Stimulated activated CD4-positive, alpha-beta T cell treated with anti-CD3 and anti-CD28 coated beads, Interleukin-1b, Interleukin-23, amount 100 ng/mL, for 4 hours (primary cell): ENCODE results near the gene OPCML.

ENCODE experiments used
- DNase-seq, 2 donors: peaks; one replicate each; pipeline ENCODE4 v3.0.0-alpha.2; 2020; ENCODE audit warnings: low read depth in 2 of 2

Gene OPCML

GRCh38 chr11:132802947-132803346, 729.4 kb downstream of the OPCML start:
- DNase-seq, result no peak

DNA sequence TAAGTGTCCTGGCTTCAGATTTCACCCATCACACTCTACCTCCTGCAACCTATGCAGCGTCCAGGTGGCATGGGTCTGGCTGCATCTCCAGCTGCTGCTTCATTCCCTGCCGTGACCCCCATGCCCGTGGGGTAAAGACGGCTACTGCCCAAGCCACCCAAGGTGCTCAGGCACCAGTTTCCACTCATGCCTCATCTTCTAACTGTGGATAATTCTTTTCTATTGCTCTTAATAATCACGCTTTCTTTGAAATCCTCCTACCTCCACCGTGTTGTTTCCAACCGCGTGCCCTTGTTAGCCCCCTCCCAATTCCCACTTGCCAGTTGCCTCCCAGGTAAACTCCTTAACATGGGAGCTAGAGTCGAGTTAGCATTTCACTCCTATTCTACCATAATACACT, 738.5 kb downstream of the OPCML start:
- no peak for DNase-seq

GRCh38 chr11:132792341-132793140, 739.8 kb downstream of the OPCML start:
- no peak for DNase-seq

- DNase-seq, result no peak
Measured at GRCh38 chr11:132790971-132791370, 741.3 kb downstream of the OPCML start.

DNA sequence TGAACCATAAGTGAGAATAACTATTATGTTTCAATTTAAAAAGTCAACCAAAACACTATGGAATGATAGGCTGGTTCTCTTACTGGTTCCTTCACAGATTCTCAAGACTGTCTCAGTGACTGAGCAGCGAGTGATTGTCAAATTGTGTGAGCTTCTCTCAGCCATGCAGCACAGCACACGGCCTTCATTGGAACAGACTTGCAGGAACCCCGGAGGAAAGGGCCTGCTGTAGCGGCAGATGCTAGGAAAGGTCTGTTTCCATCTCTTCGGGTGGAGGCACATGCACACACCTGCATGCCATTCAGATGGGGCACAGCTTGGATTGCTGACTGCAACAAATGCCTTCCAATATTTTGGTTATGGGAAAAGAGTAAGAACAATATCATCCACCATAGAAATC, 741.8 kb downstream of the OPCML start:
- DNase-seq, result no peak

DNA sequence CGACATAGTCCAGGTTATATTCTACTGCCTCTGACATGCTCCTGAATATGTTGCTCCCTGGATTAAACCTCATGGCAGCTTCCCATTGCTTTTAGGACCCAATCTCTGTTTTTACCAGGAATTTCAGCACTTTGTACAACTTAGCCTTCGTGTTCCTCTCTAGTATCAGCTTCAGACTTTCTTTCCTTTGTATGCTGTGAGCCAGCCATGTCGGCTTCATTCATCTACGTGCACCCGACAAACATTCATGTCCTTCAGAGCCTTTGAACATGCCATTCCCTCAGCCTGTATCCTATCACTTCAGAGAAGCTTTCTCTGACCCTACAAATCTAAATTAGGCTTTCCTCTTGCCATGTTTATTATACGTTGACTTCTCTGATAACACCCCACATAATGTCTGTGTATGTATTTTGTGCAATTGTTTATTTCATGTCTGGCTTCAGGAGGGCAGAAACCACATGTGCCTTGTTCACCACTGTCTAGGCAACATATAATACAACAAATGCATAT, 743.4 kb downstream of the OPCML start:
- DNase-seq, result no peak

- no peak for DNase-seq
Measured at GRCh38 chr11:132785878-132786277, 746.4 kb downstream of the OPCML start.

- no peak for DNase-seq
Measured at GRCh38 chr11:132784441-132784840, 747.9 kb downstream of the OPCML start.

DNA sequence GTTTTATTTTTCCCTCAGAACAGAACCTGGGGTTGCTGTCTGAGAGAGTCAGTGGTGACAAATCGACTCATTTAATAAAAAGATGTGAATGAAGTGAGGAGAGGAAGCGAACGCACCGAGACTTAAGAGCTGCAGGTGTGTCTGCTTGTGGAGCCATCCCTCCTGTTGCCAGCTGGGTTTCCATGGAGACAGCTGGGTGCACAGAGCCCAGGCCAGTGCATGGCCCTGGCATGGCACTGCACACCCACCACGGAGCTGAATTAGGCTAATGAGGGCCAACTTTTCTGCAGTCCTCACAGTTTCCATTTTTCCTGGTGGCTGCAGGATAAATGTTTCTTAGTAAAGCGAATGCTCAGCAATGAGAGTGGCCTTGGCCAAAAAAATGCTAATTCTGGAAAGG, 750.2 kb downstream of the OPCML start:
- no peak for DNase-seq

GRCh38 chr11:132780046-132780445, 752.3 kb downstream of the OPCML start:
- DNase-seq, result no peak

GRCh38 chr11:132779497-132779896, 752.8 kb downstream of the OPCML start:
- DNase-seq, result no peak

GRCh38 chr11:132777067-132777975, 755.0 kb downstream of the OPCML start:
- DNase-seq, result no peak

DNA sequence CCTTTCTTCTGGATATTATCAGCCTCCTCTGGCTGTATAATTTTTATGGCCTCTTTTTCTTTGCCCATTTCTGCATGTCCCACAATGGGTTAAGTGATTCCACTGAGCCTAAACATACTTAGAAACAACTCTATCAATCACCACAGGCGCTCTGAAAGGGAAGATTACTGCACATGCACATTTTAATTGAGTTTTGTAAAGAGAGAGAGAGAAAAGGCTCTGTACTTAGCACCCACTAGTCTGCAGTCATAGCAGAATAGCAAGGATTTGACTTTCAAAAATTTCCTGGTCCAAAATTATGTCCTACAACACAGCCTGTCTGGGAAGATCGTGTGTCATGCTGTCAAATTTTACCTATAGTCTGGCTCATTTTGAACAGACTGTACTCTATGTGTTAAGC, 758.5 kb downstream of the OPCML start:
- no peak for DNase-seq

DNA sequence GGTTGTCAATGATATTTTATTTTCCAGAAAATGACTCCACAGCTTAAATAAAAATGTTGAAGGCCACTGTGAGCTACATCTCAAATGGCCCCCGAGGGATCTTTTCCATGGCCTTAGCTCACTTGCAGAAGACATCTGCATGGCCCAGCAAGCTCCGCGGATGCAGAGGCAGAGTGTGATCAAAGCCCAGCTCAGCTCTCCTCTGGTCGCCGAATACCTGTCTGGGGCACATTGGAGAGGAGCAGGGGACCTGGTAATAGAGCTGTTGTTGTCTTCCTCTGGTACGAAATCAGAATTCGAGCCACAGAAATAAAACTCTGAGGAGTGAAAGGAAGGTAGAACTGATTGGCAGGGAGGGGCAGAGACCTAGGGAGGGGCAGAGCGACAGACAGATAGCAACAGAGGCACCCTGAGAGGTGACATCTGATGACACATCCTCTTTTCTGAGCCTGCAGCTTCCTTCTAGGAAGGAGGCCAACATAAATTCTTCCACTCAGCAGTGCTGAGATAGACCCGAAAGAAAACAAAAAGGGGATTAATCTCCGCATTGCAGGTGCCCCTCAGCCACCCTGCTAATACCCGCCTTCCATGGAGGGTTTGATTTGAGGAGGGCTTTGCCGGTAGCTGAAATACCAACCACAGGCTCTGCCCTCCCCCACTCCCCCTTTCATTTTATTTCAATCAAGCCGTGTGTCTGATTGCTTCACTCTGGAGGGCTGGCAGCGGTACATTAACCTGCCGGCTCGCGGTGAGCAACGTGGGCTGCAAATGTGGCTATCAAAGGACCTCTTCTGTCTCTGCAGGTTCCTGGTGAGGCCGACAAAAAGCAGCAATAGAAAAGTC, 759.4 kb downstream of the OPCML start:
- no peak for DNase-seq

DNA sequence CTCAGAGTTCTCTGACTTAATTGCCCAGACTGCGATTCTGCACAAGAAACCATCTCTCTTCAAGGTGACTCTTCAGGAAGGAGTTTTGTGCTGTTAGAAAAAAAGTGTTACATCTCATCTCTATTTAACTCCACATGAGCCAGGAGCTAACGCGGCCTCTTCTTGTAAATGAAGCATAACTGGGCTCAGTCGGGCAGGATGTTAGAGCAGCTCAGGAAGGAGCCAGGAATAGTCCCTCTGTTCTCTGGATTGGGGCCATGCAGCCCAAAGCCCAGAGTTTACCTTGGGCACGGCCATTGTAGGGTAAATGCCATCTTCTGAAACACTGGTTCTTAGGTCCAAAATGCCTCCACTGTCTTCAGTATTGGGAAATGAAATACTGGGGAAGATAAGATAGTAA, 760.6 kb downstream of the OPCML start:
- DNase-seq, result no peak

DNA sequence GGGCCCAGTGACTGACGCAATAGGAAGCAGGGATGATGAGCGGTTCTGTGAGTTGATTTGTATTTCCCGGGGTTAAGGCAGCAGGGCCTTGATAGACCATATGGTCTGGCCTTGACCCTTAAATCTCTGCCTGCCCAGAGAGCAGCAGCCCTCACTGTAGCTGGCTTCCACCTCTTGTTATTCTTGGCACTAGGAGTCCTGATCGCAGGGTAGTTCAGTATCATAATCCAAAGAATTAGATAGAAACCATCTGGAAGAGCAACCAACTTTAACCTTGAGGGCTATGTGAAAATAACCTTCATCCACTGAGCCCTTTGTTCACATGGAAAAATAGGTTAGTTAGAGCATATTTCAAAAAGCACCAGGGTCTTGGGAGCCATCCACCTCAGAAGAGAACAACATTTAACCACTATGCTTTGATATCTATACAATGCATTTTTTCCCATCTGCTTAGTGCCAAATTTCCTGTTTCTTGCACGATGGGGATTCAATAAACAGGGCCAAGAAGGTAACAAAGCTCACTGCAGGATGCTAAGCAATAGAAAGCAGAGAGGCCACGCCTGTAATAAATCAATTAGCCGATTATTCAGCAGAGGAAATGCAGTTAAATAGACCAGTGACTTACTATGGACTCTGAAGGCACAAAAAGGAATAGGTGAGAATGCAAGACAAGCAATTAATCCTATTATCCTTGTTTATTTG, 761.3 kb downstream of the OPCML start:
- no peak for DNase-seq

DNA sequence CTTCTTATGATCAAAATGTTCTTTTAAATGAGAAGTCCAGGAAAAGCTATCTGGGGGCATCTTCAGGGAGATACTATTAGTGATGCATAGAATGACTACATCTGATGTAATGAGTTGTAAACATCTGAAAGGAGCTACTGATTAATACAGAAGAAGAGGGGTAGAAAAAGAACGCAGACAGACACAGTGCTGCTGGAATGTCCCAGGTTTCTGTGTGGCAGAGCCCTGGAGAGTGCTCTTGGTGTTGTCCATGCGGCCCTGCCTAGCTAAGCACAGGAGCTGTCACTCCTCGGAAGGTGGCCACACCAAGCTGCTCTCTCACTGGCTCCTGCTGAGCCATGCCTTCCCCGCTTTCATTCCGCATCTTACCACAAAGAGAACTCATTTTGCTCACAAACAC, 768.8 kb downstream of the OPCML start:
- DNase-seq, result no peak

DNA sequence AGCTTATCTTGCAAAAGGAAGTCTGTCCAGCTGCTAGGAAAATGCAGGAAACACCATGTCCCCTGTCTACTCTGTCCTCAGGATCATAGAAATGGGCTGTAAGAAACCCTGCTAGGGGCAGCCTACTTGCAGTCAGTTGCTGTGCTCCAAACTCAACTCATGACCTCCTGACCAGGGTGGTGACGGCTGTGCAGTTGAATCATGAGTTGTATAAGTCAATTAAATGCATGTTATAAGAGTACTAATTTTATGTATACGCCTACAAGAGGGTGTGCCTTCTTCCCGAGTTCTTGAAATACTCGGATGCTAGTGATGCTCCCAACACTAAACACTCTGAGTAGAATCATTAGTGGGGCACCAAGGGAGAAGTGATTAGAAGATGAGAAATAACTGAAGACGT, 776.4 kb downstream of the OPCML start:
- no peak for DNase-seq

- DNase-seq, result no peak
Measured at GRCh38 chr11:132751516-132752250, 780.6 kb downstream of the OPCML start.

- no peak for DNase-seq
Measured at GRCh38 chr11:132746305-132746704, 786.0 kb downstream of the OPCML start.

GRCh38 chr11:132745306-132745705, 787.0 kb downstream of the OPCML start:
- no peak for DNase-seq
